MCF 10A (cell line): Measurements from ENCODE around the gene NFIA. TPM values are rescaled to one million over a fixed set of nuclear protein-coding genes. Genes with fewer than 3 reads are reported as not detected.
A peak's percentile ranks its signal among the peaks of the same experiment; 100 is the strongest.

ENCODE experiments used
- BruUV-seq: library from RNA; stranded (reverse); fragments of 400-500 nt; replicated peaks from 2 replicates; lab custom pipeline; 2021; lab: Mats Ljungman, UMichigan
- CTCF ChIA-PET: fragments of 300-600 bp; sonication (Branson Sonifier 250); formaldehyde crosslinking; extraction: SDS; loops from one replicate; lab custom pipeline; 2021; ENCODE audit warnings: antibody characterized with exemption, inconsistent platforms; lab: Yijun Ruan, JAX
- POLR2A ChIA-PET: fragments of 300-600, 350-650 bp; sonication (Branson Sonifier 250); formaldehyde crosslinking; extraction: SDS; loops from one replicate; lab custom pipeline; 2020; ENCODE audit warnings: antibody characterized with exemption, inconsistent platforms; lab: Yijun Ruan, JAX
- DNase-seq: peaks from one replicate; pipeline ENCODE4 v3.0.0-alpha.2; 2018; ENCODE audit not compliant: unreplicated experiment
- H3K27ac Mint-ChIP-seq: one replicate; pipeline ENCODE4 v1.8.0; 2022; ENCODE audit warnings: mild to moderate bottlenecking, low read depth, mixed read lengths; ENCODE audit not compliant: unreplicated experiment
- H3K27me3 Mint-ChIP-seq: one replicate; pipeline ENCODE4 v1.8.0; 2022; ENCODE audit warnings: mixed read lengths; ENCODE audit not compliant: insufficient read depth, unreplicated experiment
- H3K36me3 Mint-ChIP-seq: one replicate; pipeline ENCODE4 v1.8.0; 2022; ENCODE audit warnings: mild to moderate bottlenecking, moderate library complexity, mixed read lengths; ENCODE audit not compliant: insufficient read depth, unreplicated experiment
- H3K4me1 Mint-ChIP-seq: one replicate; pipeline ENCODE4 v1.8.0; 2022; ENCODE audit warnings: mixed read lengths; ENCODE audit not compliant: insufficient read depth, unreplicated experiment
- H3K4me3 Mint-ChIP-seq: one replicate; pipeline ENCODE4 v1.8.0; 2022; ENCODE audit warnings: mild to moderate bottlenecking, moderate library complexity, mixed read lengths; ENCODE audit not compliant: unreplicated experiment
- H3K9me3 Mint-ChIP-seq: one replicate; pipeline ENCODE4 v1.8.0; 2022; ENCODE audit warnings: mixed read lengths; ENCODE audit not compliant: unreplicated experiment
- intact Hi-C: fragments of 100-400 bp; cut with micrococcal nuclease; formaldehyde crosslinking; loops from 2 replicates; pipeline ENCODE4 v1.14.1; 2022
- total RNA-seq: library from RNA; stranded (reverse); gene quantifications from 2 replicates; pipeline ENCODE4 v1.2.3, GENCODE V29; 2022
- TF ChIP-seq, protein P1 (sequence below): fragments of 200-600 bp; IDR thresholded peaks from one replicate; pipeline ENCODE4 v1.8.0; 2022; ENCODE audit warnings: antibody characterized with exemption, mild to moderate bottlenecking; ENCODE audit not compliant: unreplicated experiment

NFIA gene
- total RNA-seq, 1 experiment from 2014 or later: 54.8 TPM

DNA sequence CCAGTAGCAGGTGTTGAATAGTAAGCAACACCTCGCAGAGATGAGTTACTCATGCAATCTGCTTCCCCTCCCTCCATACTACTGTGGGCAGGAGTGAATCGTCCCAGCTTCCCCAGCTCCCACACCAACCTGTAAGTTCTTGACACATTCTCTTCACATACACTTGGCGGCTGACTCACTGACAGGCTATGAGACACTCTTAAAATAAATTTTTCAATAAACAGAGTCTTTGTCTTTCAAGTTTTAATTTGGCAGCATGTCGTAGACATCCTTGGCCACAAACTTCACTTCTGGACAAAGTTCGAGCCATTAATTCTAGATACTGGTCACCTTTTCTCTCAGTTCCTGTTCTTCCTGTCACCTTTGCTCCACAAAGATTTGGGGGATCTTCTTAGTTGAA lies 351.9 kb downstream of the NFIA start:
- BruUV-seq: no TSS peak
- H3K9me3 Mint-ChIP-seq: no peaks in the 10 kb centered on the region
- H3K4me3 Mint-ChIP-seq: no peak overlapping the region
- H3K4me1 Mint-ChIP-seq: peaks cover 21% of the 10 kb centered on the region
- no peak overlapping the region for H3K27ac Mint-ChIP-seq
- H3K27me3 Mint-ChIP-seq: no peaks in the 10 kb centered on the region
- ChIA-PET CTCF (interaction anchor here (0.6 to 1.4 kb wide), 2 partner anchors 18 to 112 kb away, joined by 3 to 5 read pairs; no protein-coding TSS in a partner anchor), POLR2A (interaction anchor here (1.2 to 1.3 kb wide), 2 partner anchors 10 to 12 kb away, joined by 3 read pairs; no protein-coding TSS in a partner anchor)
- intact Hi-C loops: no loop called here
- peaks cover 15% of the 10 kb centered on the region for H3K36me3 Mint-ChIP-seq
- TF ChIP-seq, protein P1, sequence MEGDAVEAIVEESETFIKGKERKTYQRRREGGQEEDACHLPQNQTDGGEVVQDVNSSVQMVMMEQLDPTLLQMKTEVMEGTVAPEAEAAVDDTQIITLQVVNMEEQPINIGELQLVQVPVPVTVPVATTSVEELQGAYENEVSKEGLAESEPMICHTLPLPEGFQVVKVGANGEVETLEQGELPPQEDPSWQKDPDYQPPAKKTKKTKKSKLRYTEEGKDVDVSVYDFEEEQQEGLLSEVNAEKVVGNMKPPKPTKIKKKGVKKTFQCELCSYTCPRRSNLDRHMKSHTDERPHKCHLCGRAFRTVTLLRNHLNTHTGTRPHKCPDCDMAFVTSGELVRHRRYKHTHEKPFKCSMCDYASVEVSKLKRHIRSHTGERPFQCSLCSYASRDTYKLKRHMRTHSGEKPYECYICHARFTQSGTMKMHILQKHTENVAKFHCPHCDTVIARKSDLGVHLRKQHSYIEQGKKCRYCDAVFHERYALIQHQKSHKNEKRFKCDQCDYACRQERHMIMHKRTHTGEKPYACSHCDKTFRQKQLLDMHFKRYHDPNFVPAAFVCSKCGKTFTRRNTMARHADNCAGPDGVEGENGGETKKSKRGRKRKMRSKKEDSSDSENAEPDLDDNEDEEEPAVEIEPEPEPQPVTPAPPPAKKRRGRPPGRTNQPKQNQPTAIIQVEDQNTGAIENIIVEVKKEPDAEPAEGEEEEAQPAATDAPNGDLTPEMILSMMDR: no peak
- peak; percentile 51 for DNase-seq

- H3K27me3 Mint-ChIP-seq: no peaks in the 10 kb centered on the region
Measured at GRCh38 chr1:61435226-61435625, 352.9 kb downstream of the NFIA start.

GRCh38 chr1:61436016-61436415 lies 353.7 kb downstream of the NFIA start:
- H3K4me1 Mint-ChIP-seq: peaks cover 21% of the 10 kb centered on the region
- H3K4me3 Mint-ChIP-seq: no peak overlapping the region
- H3K36me3 Mint-ChIP-seq: peaks cover 13% of the 10 kb centered on the region
- TF ChIP-seq, protein P1: no peak
- DNase-seq: no peak
- intact Hi-C loops: no loop called here
- no peaks in the 10 kb centered on the region for H3K27me3 Mint-ChIP-seq
- no TSS peak for BruUV-seq
- no peak overlapping the region for H3K27ac Mint-ChIP-seq
- H3K9me3 Mint-ChIP-seq: no peaks in the 10 kb centered on the region
- CTCF ChIA-PET: interaction anchor here (0.6 to 2.5 kb wide), 2 partner anchors 403 to 457 kb away, joined by 6 to 8 read pairs; no protein-coding TSS in a partner anchor
- POLR2A ChIA-PET: no interaction called here

More at GRCh38 chr1:61435226-61435625, 352.9 kb downstream of the NFIA start:
- no peak for DNase-seq
- no peak overlapping the region for H3K27ac Mint-ChIP-seq
- TF ChIP-seq, protein P1: no peak
- H3K4me1 Mint-ChIP-seq: peaks cover 21% of the 10 kb centered on the region
- no peaks in the 10 kb centered on the region for H3K9me3 Mint-ChIP-seq
- H3K36me3 Mint-ChIP-seq: peaks cover 19% of the 10 kb centered on the region
- ChIA-PET POLR2A (interaction anchor here (1.2 kb wide), 1 partner anchor 11 kb away, joined by 3 read pairs; no protein-coding TSS in a partner anchor), CTCF (interaction anchor here (0.6 to 2.5 kb wide), 2 partner anchors 403 to 456 kb away, joined by 6 to 8 read pairs; no protein-coding TSS in a partner anchor)
- no TSS peak for BruUV-seq
- intact Hi-C loops: no loop called here
- no peak overlapping the region for H3K4me3 Mint-ChIP-seq

DNA sequence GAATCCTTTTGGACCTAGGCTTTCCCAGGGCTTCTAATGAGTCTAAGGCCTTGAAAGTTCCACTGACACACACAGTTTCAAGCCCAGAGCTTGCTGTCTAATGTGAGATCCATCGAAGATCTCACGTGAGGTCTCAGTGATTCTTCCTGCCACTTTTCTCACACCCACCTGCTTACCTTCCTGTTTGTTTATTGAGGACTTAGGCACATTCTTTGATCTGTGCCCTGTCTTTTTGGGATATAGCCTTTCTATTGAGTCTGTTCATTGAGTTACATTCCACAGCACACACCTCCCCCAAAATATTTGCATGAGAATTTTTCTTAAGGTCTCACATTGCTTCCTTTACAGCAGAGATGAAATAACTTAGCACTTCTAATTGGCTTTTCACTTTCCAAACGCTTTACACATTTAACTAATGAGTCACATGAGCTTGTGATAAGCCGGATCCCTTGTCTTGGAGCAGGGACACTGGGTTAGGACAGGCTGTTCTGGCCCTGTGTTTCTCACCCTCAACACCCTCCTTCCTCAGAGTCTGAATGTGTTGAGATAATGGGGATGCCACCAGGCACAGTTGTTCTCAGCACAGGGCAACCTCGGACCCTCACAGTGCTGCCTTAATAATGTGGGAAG lies 354.2 kb downstream of the NFIA start:
- Mint-ChIP-seq H3K4me1 (peaks cover 23% of the 10 kb centered on the region), H3K4me3 (no peak overlapping the region), H3K27me3 (no peaks in the 10 kb centered on the region), H3K36me3 (peaks cover 13% of the 10 kb centered on the region), H3K9me3 (no peaks in the 10 kb centered on the region), H3K27ac (peak overlapping the region; percentile 22)
- ChIA-PET POLR2A (no interaction called here), CTCF (interaction anchor here (2.5 kb wide), 1 partner anchor 458 kb away, joined by 6 read pairs; no protein-coding TSS in a partner anchor)
- intact Hi-C loops: no loop called here
- TF ChIP-seq, protein P1: no peak
- DNase-seq: no peak
- no TSS peak for BruUV-seq
